B cell (primary cell): ENCODE results near the gene PTPN13. TPM values are rescaled to one million over a fixed set of nuclear protein-coding genes. Genes with fewer than 3 reads are reported as not detected.
"Not testable (repeated sequence)": the region's sequence is repeated elsewhere in the genome, so short reads cannot be mapped to it uniquely, and the experiment has no call there.

Experiments used
- ATAC-seq: fragments of 200-7000 bp; cut with Tn5 transposase; one replicate; pipeline ENCODE4 v1.10.0; 2021; ENCODE audit warnings: low read depth, mild to moderate bottlenecking, moderate number of reproducible peaks, moderate library complexity
- CTCF ChIA-PET: fragments of 350-600 bp; sonication (Branson Sonifier 250); formaldehyde crosslinking; loops from one replicate; lab custom pipeline; 2021; ENCODE audit warnings: antibody characterized with exemption, inconsistent platforms; lab: Charles Lee
- POLR2A ChIA-PET: fragments of 350-600 bp; sonication (Branson Sonifier 250); formaldehyde crosslinking; loops from one replicate; lab custom pipeline; 2021; ENCODE audit warnings: antibody characterized with exemption; lab: Charles Lee
- DNase-seq: peaks from one replicate; pipeline ENCODE4 v3.0.0; 2013
- H2AFZ ChIP-seq: 2 replicates; pipeline ENCODE4 v1.6.1; 2012; ENCODE audit warnings: mild to moderate bottlenecking, low read depth, low read length; ENCODE audit not compliant: insufficient read depth, poor library complexity, severe bottlenecking
- H3K27ac ChIP-seq, 2 donors: 1 replicate in 1 of 2; 2 replicates in 1 of 2; pipeline ENCODE4 v1.5.1; 2012 to 2013; ENCODE audit warnings: low read length in 2 of 2, mild to moderate bottlenecking in 2 of 2, moderate library complexity in 1 of 2
- H3K27me3 ChIP-seq, 4 experiments: fragments of 200-600 bp in 1 of 4; sonication (generic) in 1 of 4; replicated peaks in 1 of 4; 1 replicate in 2 of 4; 2 replicates in 2 of 4; pipeline versions ENCODE4 v1.6.1 to v1.7.0; 2013 to 2016; ENCODE audit warnings: low read length in 3 of 4, mild to moderate bottlenecking in 2 of 4, mixed read lengths in 1 of 4, moderate library complexity in 1 of 4; ENCODE audit not compliant: insufficient read depth in 4 of 4, control insufficient read depth in 3 of 4; ENCODE audit errors: control extremely low read depth in 1 of 4
- H3K36me3 ChIP-seq, 2 experiments: replicated peaks in 1 of 2; 1 replicate in 1 of 2; 2 replicates in 1 of 2; pipeline versions ENCODE4 v1.6.1 to v1.7.1; 2013; ENCODE audit warnings: low read length in 1 of 2; ENCODE audit not compliant: insufficient read depth in 2 of 2, control insufficient read depth in 1 of 2; ENCODE audit errors: control extremely low read depth in 1 of 2, extremely low read depth in 1 of 2
- H3K4me1 ChIP-seq, 2 donors: fragments of 200-600 bp in 1 of 2; sonication (generic) in 1 of 2; 1 replicate in 1 of 2; 2 replicates in 1 of 2; pipeline versions ENCODE4 v1.5.1 to v1.6.1; 2013 to 2017; ENCODE audit warnings: low read length in 2 of 2; ENCODE audit not compliant: control insufficient read depth in 2 of 2, insufficient read depth in 2 of 2
- H3K4me2 ChIP-seq: replicated peaks from 2 replicates; pipeline ENCODE3; 2012; ENCODE audit warnings: mild to moderate bottlenecking, low read depth, low read length; ENCODE audit not compliant: poor library complexity, severe bottlenecking
- H3K4me3 ChIP-seq, 5 experiments: fragments of 200-600 bp in 1 of 5; sonication (generic) in 1 of 5; 1 replicate in 3 of 5; 2 replicates in 2 of 5; pipeline versions ENCODE4 v1.5.1 to v1.7.0; 2011 to 2016; ENCODE audit warnings: low read length in 4 of 5, mild to moderate bottlenecking in 4 of 5, low read depth in 2 of 5, control low read depth in 1 of 5, moderate library complexity in 1 of 5; ENCODE audit not compliant: insufficient read depth in 1 of 5; ENCODE audit errors: control extremely low read depth in 1 of 5, extremely low read depth in 1 of 5
- H3K79me2 ChIP-seq: fragments of 200-600 bp; sonication (generic); one replicate; pipeline ENCODE4 v1.6.0; 2016; ENCODE audit warnings: low read length; ENCODE audit not compliant: control insufficient read depth, insufficient read depth
- H3K9ac ChIP-seq: fragments of 200-600 bp; sonication (generic); 2 replicates; pipeline ENCODE4 v1.6.1; 2017; ENCODE audit warnings: mild to moderate bottlenecking, low read length, moderate library complexity
- H3K9me3 ChIP-seq, 3 donors: one replicate each; pipeline versions ENCODE4 v1.6.1 to v1.7.1; 2013; ENCODE audit warnings: low read length in 2 of 3; ENCODE audit not compliant: control insufficient read depth in 2 of 3, insufficient read depth in 1 of 3; ENCODE audit errors: control extremely low read depth in 1 of 3
- H4K20me1 ChIP-seq: 2 replicates; pipeline ENCODE4 v1.6.0; 2012; ENCODE audit warnings: mild to moderate bottlenecking, low read length; ENCODE audit not compliant: insufficient read depth, control insufficient read depth, poor library complexity, severe bottlenecking
- H3K27ac Mint-ChIP-seq: one replicate; pipeline ENCODE4 v1.8.0; 2021; ENCODE audit warnings: mixed read lengths
- H3K27me3 Mint-ChIP-seq: one replicate; pipeline ENCODE4 v1.8.0; 2021; ENCODE audit warnings: mixed read lengths
- H3K4me1 Mint-ChIP-seq: one replicate; pipeline ENCODE4 v1.8.0; 2021; ENCODE audit warnings: mixed read lengths
- H3K4me3 Mint-ChIP-seq: one replicate; pipeline ENCODE4 v1.8.0; 2021; ENCODE audit warnings: mixed read lengths
- H3K9me3 Mint-ChIP-seq: one replicate; pipeline ENCODE4 v1.8.0; 2022; ENCODE audit warnings: mixed read lengths; ENCODE audit not compliant: insufficient read depth
- EZH2 ChIP-seq: IDR thresholded peaks from 2 replicates; pipeline ENCODE4 v1.6.1; 2012; ENCODE audit warnings: borderline replicate concordance, low read depth, mild to moderate bottlenecking, moderate library complexity, low read length; ENCODE audit not compliant: insufficient read depth, poor library complexity, severe bottlenecking
- WGBS: methylation state at CpG from one replicate; pipeline ENCODE4 v1.1.5; 2013; ENCODE audit warnings: missing lambda C conversion rate; ENCODE audit not compliant: insufficient coverage; 5-methylcytosine and 5-hydroxymethylcytosine counted together
- intact Hi-C: fragments of 100-400 bp; cut with micrococcal nuclease; formaldehyde crosslinking; loops from one replicate; pipeline ENCODE4 v1.10.0; 2022
- polyA plus RNA-seq: library from polyadenylated mRNA; depleted of rRNA; stranded (reverse); fragments of >200 nt; gene quantifications from 2 replicates; pipeline ENCODE4 v1.2.3, GENCODE V29; 2012
- total RNA-seq, 2 donors: library from RNA; stranded (reverse); fragments of 120-200 nt in 1 of 2; gene quantifications; 1 replicate in 1 of 2; 2 replicates in 1 of 2; pipeline versions ENCODE4 v1.2.3 to v1.2.4, GENCODE V29; 2013 to 2022
- TF ChIP-seq, protein P1 (sequence below): fragments of 200-600 bp; IDR thresholded peaks from one replicate; pipeline ENCODE4 v1.8.0; 2022; ENCODE audit warnings: antibody characterized with exemption, mild to moderate bottlenecking

Gene PTPN13
- total and polyA plus RNA-seq, 2 donors (not counting 1 experiment from before 2014, with no cell fraction given) = 0.91 TPM; not detected in 1

DNA sequence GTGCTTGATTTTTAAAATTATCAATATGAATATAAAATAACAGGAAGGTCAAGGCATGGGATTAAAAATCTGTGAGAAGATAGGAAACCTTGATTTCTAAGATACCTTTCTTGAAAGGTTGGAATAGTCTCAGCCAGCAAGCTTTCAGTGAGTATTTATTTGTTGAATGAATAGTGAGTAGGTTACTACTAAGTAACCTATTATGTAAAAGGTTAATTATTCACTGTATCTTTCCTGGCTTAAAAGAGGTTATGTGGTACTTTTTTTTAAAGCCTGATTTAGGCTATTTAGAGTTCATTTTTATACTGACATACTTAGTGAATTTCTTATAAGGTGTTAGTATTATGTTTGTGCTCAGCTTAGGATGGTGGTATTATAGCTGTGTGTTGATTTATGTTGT is 123.5 kb downstream of the PTPN13 start:
- H2AFZ ChIP-seq = no peak overlapping the region
- no peaks in the 10 kb centered on the region for H3K4me1 Mint-ChIP-seq
- H3K27ac Mint-ChIP-seq = no peak overlapping the region
- no peak for ATAC-seq
- no peak overlapping the region for H3K4me3 ChIP-seq
- ChIA-PET POLR2A (no interaction called here), CTCF (no interaction called here)
- no peaks in the 10 kb centered on the region for H3K27me3 Mint-ChIP-seq
- no peaks in the 10 kb centered on the region for H3K27me3 ChIP-seq
- H4K20me1 ChIP-seq = no peaks in the 10 kb centered on the region
- intact Hi-C loops = no loop called here
- H3K9ac ChIP-seq = no peak overlapping the region
- TF ChIP-seq, protein P1, sequence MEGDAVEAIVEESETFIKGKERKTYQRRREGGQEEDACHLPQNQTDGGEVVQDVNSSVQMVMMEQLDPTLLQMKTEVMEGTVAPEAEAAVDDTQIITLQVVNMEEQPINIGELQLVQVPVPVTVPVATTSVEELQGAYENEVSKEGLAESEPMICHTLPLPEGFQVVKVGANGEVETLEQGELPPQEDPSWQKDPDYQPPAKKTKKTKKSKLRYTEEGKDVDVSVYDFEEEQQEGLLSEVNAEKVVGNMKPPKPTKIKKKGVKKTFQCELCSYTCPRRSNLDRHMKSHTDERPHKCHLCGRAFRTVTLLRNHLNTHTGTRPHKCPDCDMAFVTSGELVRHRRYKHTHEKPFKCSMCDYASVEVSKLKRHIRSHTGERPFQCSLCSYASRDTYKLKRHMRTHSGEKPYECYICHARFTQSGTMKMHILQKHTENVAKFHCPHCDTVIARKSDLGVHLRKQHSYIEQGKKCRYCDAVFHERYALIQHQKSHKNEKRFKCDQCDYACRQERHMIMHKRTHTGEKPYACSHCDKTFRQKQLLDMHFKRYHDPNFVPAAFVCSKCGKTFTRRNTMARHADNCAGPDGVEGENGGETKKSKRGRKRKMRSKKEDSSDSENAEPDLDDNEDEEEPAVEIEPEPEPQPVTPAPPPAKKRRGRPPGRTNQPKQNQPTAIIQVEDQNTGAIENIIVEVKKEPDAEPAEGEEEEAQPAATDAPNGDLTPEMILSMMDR = no peak
- no peak for TF ChIP-seq EZH2
- H3K4me3 Mint-ChIP-seq = no peak overlapping the region
- H3K9me3 ChIP-seq = no peaks in the 10 kb centered on the region
- H3K4me1 ChIP-seq = no peaks in the 10 kb centered on the region
- DNase-seq = no peak
- no peak overlapping the region for H3K4me2 ChIP-seq
- H3K9me3 Mint-ChIP-seq = no peaks in the 10 kb centered on the region
- H3K79me2 ChIP-seq = no peaks in the 10 kb centered on the region
- no peak overlapping the region for H3K27ac ChIP-seq
- H3K36me3 ChIP-seq = no peaks in the 10 kb centered on the region

DNA sequence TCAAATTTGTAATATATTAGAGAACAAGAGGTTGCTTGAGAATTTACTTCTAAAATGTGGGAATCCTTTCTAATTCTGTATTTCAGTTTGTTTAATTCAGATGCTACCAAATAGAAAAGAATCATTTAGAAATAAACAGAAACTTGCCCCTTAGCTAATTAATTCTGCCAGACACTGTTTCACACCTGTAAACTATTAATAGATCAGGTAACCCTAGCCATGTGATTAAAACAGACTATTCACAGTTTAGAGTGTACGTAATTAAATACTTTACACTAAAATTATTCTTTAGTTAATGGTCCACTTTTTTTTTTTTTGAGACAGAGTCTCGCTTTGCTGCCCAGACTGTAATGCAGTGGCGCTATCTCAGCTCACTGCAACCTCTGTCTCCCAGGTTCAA is 124.0 kb downstream of the PTPN13 start:
- H3K4me1 Mint-ChIP-seq = no peaks in the 10 kb centered on the region
- no peaks in the 10 kb centered on the region for H3K27me3 Mint-ChIP-seq
- H3K36me3 ChIP-seq = no peaks in the 10 kb centered on the region
- no peak overlapping the region for H3K9ac ChIP-seq
- POLR2A ChIA-PET = no interaction called here
- no peaks in the 10 kb centered on the region for H3K79me2 ChIP-seq
- no peak overlapping the region for H3K4me3 Mint-ChIP-seq
- WGBS = 67% methylated on average over 1 of the region's 3 CpGs
- H3K4me2 ChIP-seq = no peak overlapping the region
- no peaks in the 10 kb centered on the region for H3K9me3 ChIP-seq
- CTCF ChIA-PET = no interaction called here
- DNase-seq (no peak), ATAC-seq (no peak)
- no peak overlapping the region for H3K4me3 ChIP-seq
- no peak overlapping the region for H3K27ac Mint-ChIP-seq
- H3K27me3 ChIP-seq = no peaks in the 10 kb centered on the region
- no peaks in the 10 kb centered on the region for H4K20me1 ChIP-seq
- no peak overlapping the region for H2AFZ ChIP-seq
- TF ChIP-seq, protein P1 = no peak
- TF ChIP-seq EZH2 = no peak
- intact Hi-C loops = no loop called here
- no peaks in the 10 kb centered on the region for H3K9me3 Mint-ChIP-seq
- H3K27ac ChIP-seq = no peak overlapping the region
- H3K4me1 ChIP-seq = no peaks in the 10 kb centered on the region

DNA sequence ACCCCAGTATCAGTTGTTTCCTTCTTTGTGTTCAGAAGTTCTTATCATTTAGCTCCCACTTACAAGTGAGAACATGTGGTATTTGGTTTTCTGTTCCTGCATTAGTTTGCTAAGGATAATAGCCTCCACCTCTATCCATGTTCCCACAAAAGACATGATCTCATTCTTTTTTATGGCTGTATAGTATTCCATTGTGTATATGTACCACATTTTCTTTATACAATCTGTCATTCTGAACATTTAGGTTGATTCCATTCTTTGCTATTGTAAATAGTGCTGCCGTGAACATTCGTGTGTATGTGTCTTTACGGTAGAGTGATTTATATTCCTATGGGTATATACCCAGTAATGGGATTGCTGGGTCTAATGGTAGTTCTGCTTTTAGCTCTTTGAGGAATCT is 125.0 kb downstream of the PTPN13 start:
- H3K4me1 Mint-ChIP-seq, intact Hi-C loops, H3K4me3 ChIP-seq, H3K4me1 ChIP-seq, H3K9me3 ChIP-seq, H3K27me3 ChIP-seq, H3K27ac Mint-ChIP-seq, H3K79me2 ChIP-seq, H2AFZ ChIP-seq, H3K4me2 ChIP-seq, H3K36me3 ChIP-seq, H3K9ac ChIP-seq, H3K4me3 Mint-ChIP-seq, CTCF ChIA-PET, POLR2A ChIA-PET, DNase-seq, ATAC-seq, H4K20me1 ChIP-seq, H3K27ac ChIP-seq, H3K9me3 Mint-ChIP-seq, H3K27me3 Mint-ChIP-seq: not testable (repeated sequence)
- WGBS = no CpG with 5 or more reads among the region's 3 CpGs
